Trophoblast cell (in vitro differentiated cells and primary cell): Measurements from ENCODE around the gene AIG1.

Experiments used
- DNase-seq, 2 donors: peaks; one replicate each; pipeline ENCODE4 v3.0.0-alpha.2; 2016
- H2AFZ ChIP-seq: 2 replicates; pipeline ENCODE4 v1.6.1; 2013; ENCODE audit warnings: low read length, moderate library complexity, mild to moderate bottlenecking; ENCODE audit not compliant: insufficient read depth, poor library complexity
- H2AK5ac ChIP-seq: 2 replicates; pipeline ENCODE4 v1.6.1; 2013; ENCODE audit warnings: mild to moderate bottlenecking, low read length
- H2BK120ac ChIP-seq: 2 replicates; pipeline ENCODE4 v1.6.1; 2013; ENCODE audit warnings: low read length, mild to moderate bottlenecking, moderate library complexity; ENCODE audit not compliant: insufficient read depth, poor library complexity
- H2BK12ac ChIP-seq: 2 replicates; pipeline ENCODE4 v1.6.1; 2013; ENCODE audit warnings: mild to moderate bottlenecking, low read length, moderate library complexity
- H2BK5ac ChIP-seq: 2 replicates; pipeline ENCODE4 v1.6.1; 2013; ENCODE audit warnings: low read length, low read depth, moderate library complexity, mild to moderate bottlenecking; ENCODE audit not compliant: poor library complexity
- H3K14ac ChIP-seq: 2 replicates; pipeline ENCODE4 v1.6.1; 2013; ENCODE audit warnings: mild to moderate bottlenecking, low read length
- H3K18ac ChIP-seq: 2 replicates; pipeline ENCODE4 v1.6.1; 2013; ENCODE audit warnings: mild to moderate bottlenecking, low read length
- H3K23ac ChIP-seq: 2 replicates; pipeline ENCODE4 v1.6.1; 2013; ENCODE audit warnings: low read length
- H3K27ac ChIP-seq: 2 replicates; pipeline ENCODE4 v1.5.1; 2013; ENCODE audit warnings: low read depth, mild to moderate bottlenecking, inconsistent platforms, low read length, moderate library complexity
- H3K27me3 ChIP-seq: 2 replicates; pipeline ENCODE4 v1.6.1; 2013; ENCODE audit warnings: inconsistent platforms, mild to moderate bottlenecking, low read length, moderate library complexity; ENCODE audit not compliant: insufficient read depth
- H3K36me3 ChIP-seq, 2 experiments: 1 replicate in 1 of 2; 2 replicates in 1 of 2; pipeline ENCODE4 v1.6.1; 2013; ENCODE audit warnings: low read length in 2 of 2, mild to moderate bottlenecking in 2 of 2, moderate library complexity in 1 of 2; ENCODE audit not compliant: insufficient read depth in 2 of 2, control insufficient read depth in 1 of 2
- H3K4ac ChIP-seq: 2 replicates; pipeline ENCODE4 v1.6.1; 2013; ENCODE audit warnings: low read depth, mild to moderate bottlenecking, low read length, moderate library complexity
- H3K4me1 ChIP-seq, 2 experiments: 1 replicate in 1 of 2; 2 replicates in 1 of 2; pipeline ENCODE4 v1.6.1; 2013; ENCODE audit warnings: low read length in 2 of 2, mild to moderate bottlenecking in 2 of 2, moderate library complexity in 1 of 2; ENCODE audit not compliant: insufficient read depth in 2 of 2, control insufficient read depth in 1 of 2
- H3K4me2 ChIP-seq: 2 replicates; pipeline ENCODE4 v1.6.1; 2013; ENCODE audit warnings: inconsistent platforms, mild to moderate bottlenecking, low read length, moderate library complexity
- H3K4me3 ChIP-seq: 2 replicates; pipeline ENCODE4 v1.5.1; 2013; ENCODE audit warnings: mild to moderate bottlenecking, low read depth, low read length, inconsistent platforms
- H3K79me1 ChIP-seq: one replicate; pipeline ENCODE4 v1.6.1; 2013; ENCODE audit warnings: low read length
- H3K79me2 ChIP-seq: 2 replicates; pipeline ENCODE4 v1.6.1; 2013; ENCODE audit warnings: low read length, mild to moderate bottlenecking; ENCODE audit not compliant: control insufficient read depth, insufficient read depth, poor library complexity
- H3K9ac ChIP-seq: 2 replicates; pipeline ENCODE4 v1.6.1; 2013; ENCODE audit warnings: mild to moderate bottlenecking, low read length
- H3K9me3 ChIP-seq: 2 replicates; pipeline ENCODE4 v1.6.1; 2013; ENCODE audit warnings: low read depth, mild to moderate bottlenecking, control low read depth, inconsistent platforms, low read length; ENCODE audit not compliant: insufficient read depth
- H4K12ac ChIP-seq: 2 replicates; pipeline ENCODE4 v1.6.1; 2013; ENCODE audit warnings: low read depth, mild to moderate bottlenecking, low read length, moderate library complexity
- H4K8ac ChIP-seq: 2 replicates; pipeline ENCODE4 v1.6.1; 2013; ENCODE audit warnings: low read depth, mild to moderate bottlenecking, low read length, moderate library complexity
- H4K91ac ChIP-seq: one replicate; pipeline ENCODE4 v1.6.1; 2013; ENCODE audit warnings: low read depth, mild to moderate bottlenecking, low read length, moderate library complexity
- WGBS: extraction: QIAGEN DNeasy Blood & Tissue Kit; methylation state at CpG from one replicate; pipeline ENCODE4 v1.1.7; 2013; ENCODE audit warnings: missing lambda C conversion rate; ENCODE audit not compliant: insufficient read length, insufficient coverage; ENCODE audit errors: extremely low coverage; 5-methylcytosine and 5-hydroxymethylcytosine counted together

AIG1 gene

GRCh38 chr6:143064271-143064670, 3.6 kb downstream of the AIG1 start:
- H2BK5ac ChIP-seq = peak overlapping the region; percentile 88
- WGBS = no CpG with 5 or more reads among the region's 1 CpG

DNA sequence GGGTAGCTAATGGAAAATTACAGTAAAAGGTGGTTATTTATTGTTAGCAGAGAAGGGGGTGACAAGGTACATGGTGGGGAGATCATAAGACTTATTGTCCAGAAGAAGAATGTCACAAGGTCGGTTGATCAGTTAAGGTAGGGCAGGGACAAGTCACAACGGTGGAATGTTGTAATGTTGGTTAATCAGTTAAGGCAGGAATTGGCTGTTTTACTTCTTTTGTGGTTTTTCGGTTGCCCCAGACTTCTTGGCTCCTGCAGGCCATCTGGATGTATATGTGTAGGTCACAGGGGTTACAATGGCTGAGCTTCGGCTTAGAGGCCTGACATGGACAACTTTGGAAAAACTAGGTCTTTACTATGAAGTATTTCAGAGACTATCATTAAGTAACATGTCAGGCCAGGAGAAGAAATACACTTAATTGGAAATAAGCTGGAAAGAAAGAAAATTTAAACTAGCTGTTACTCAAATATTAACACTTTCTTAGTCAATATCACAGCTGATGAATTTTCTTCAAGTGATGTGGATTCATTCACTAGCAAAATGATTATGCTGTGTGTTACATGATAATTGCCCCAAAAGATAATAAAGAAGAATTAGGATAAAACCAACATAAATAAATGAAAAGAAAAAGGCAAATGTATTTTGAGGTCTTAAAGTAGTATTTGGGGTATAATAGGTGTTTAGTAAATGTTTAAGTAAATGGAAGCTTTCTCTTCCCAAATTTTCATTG, 4.4 kb downstream of the AIG1 start:
- Histone ChIP-seq H4K12ac (no peak overlapping the region), H2BK120ac (peak overlapping the region; percentile 97), H3K4me1 (peaks cover 7 to 11% of the 10 kb centered on the region in 2 experiments), H3K79me1 (peaks cover 27% of the 10 kb centered on the region), H3K27me3 (no peaks in the 10 kb centered on the region), H2AK5ac (no peak overlapping the region), H3K4ac (no peak overlapping the region), H3K4me3 (no peak overlapping the region), H3K27ac (peak overlapping the region; percentile 90), H2BK12ac (peak overlapping the region; percentile 91), H2AFZ (no peak overlapping the region), H3K4me2 (peak overlapping the region; percentile 38), H3K14ac (peak overlapping the region; percentile 85), H3K9me3 (no peaks in the 10 kb centered on the region), H3K79me2 (peaks cover 12% of the 10 kb centered on the region), H2BK5ac (peak overlapping the region; percentile 99), H3K9ac (no peak overlapping the region), H3K23ac (no peak overlapping the region), H4K91ac (peak overlapping the region; percentile 77), H4K8ac (peak overlapping the region; percentile 70), H3K36me3 (peaks cover 0 to 2% of the 10 kb centered on the region in 2 experiments), H3K18ac (peak overlapping the region; percentile 71)
- peak; percentile 37 to 77 for DNase-seq
- no CpG with 5 or more reads among the region's 4 CpGs for WGBS

More at GRCh38 chr6:143064271-143064670, 3.6 kb downstream of the AIG1 start:
- H4K12ac ChIP-seq = no peak overlapping the region
- peaks cover 7 to 11% of the 10 kb centered on the region in 2 experiments for H3K4me1 ChIP-seq
- no peak overlapping the region for H3K4me3 ChIP-seq
- H4K91ac ChIP-seq = peak overlapping the region; percentile 90
- H3K79me1 ChIP-seq = peaks cover 28% of the 10 kb centered on the region
- H3K9ac ChIP-seq = no peak overlapping the region
- no peak overlapping the region for H2AK5ac ChIP-seq
- H3K9me3 ChIP-seq = no peaks in the 10 kb centered on the region
- peak overlapping the region; percentile 91 for H3K4ac ChIP-seq
- H4K8ac ChIP-seq = no peak overlapping the region
- no peaks in the 10 kb centered on the region for H3K27me3 ChIP-seq
- H3K23ac ChIP-seq = no peak overlapping the region
- peak overlapping the region; percentile 78 for H3K27ac ChIP-seq
- peak overlapping the region; percentile 92 for H2BK12ac ChIP-seq
- H2BK120ac ChIP-seq = peak overlapping the region; percentile 88
- H3K14ac ChIP-seq = peak overlapping the region; percentile 89
- peaks cover 13% of the 10 kb centered on the region for H3K79me2 ChIP-seq
- H3K18ac ChIP-seq = peak overlapping the region; percentile 51
- peaks cover 0 to 2% of the 10 kb centered on the region in 2 experiments for H3K36me3 ChIP-seq
- no peak for DNase-seq
- H2AFZ ChIP-seq = no peak overlapping the region
- no peak overlapping the region for H3K4me2 ChIP-seq

DNA sequence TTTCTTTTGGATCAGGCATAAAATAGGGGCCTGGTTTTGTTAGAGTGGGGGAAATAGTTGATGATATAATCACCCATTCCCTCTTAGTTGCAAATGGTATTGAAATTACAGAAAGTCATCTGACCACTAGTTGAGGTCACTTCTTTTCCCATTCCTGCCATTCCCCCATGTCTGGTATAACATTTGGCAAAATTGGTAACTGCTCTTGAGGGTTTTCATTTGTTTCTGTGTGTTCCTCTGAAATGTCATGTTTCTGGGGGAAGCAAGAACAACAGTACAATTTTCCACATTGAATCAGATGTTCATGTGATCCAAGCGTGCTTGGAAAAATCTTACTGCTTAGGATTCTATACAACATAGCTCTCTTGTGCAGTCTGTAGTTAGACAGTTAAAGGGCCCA, 7.3 kb downstream of the AIG1 start:
- no CpG with 5 or more reads among the region's 1 CpG for WGBS
- no peak overlapping the region for H3K18ac ChIP-seq
- peaks cover 2% of the 10 kb centered on the region for H3K79me2 ChIP-seq
- no peak overlapping the region for H3K9ac ChIP-seq
- no peak overlapping the region for H2BK120ac ChIP-seq
- H3K27ac ChIP-seq = no peak overlapping the region
- H3K79me1 ChIP-seq = peaks cover 16% of the 10 kb centered on the region
- H2BK5ac ChIP-seq = peak overlapping the region; percentile 36
- H3K4ac ChIP-seq = no peak overlapping the region
- H3K36me3 ChIP-seq = peaks cover 0 to 2% of the 10 kb centered on the region in 2 experiments
- H2AFZ ChIP-seq = no peak overlapping the region
- DNase-seq = no peak
- H3K4me3 ChIP-seq = no peak overlapping the region
- H3K9me3 ChIP-seq = no peaks in the 10 kb centered on the region
- H4K12ac ChIP-seq = no peak overlapping the region
- H2BK12ac ChIP-seq = no peak overlapping the region
- no peaks in the 10 kb centered on the region for H3K27me3 ChIP-seq
- H2AK5ac ChIP-seq = no peak overlapping the region
- no peak overlapping the region for H3K4me2 ChIP-seq
- H3K14ac ChIP-seq = no peak overlapping the region
- H4K91ac ChIP-seq = no peak overlapping the region
- peaks cover 5% of the 10 kb centered on the region in 2 experiments for H3K4me1 ChIP-seq
- H4K8ac ChIP-seq = no peak overlapping the region
- H3K23ac ChIP-seq = no peak overlapping the region

DNA sequence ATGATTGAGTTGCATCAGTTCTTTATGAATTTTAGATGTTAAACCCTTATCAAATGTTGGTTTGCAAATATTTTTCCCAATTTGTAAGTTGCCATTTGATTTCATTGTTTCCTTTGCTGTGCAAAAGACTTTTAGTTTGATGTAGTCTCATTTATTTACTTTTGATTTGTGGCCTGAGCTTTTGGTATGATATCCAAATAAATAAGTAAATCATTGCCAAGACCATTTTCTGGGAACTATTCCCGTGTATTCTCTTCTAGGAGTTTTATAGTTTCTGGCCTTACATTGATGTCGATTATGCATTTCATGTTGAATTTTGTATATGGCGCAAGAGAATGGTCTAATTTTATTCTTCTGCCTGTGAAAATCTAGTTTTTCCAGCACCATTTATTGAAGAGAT, 13.4 kb downstream of the AIG1 start:
- Histone ChIP-seq H2BK12ac (no peak overlapping the region), H3K4me2 (no peak overlapping the region), H3K4me1 (no peaks in the 10 kb centered on the region), H3K9me3 (no peaks in the 10 kb centered on the region), H3K14ac (no peak overlapping the region), H3K79me2 (no peaks in the 10 kb centered on the region), H3K9ac (no peak overlapping the region), H3K4me3 (no peak overlapping the region), H2AFZ (no peak overlapping the region), H2BK5ac (no peak overlapping the region), H2AK5ac (no peak overlapping the region), H3K79me1 (no peaks in the 10 kb centered on the region), H3K36me3 (no peaks in the 10 kb centered on the region), H3K27me3 (no peaks in the 10 kb centered on the region), H3K18ac (no peak overlapping the region), H3K4ac (no peak overlapping the region), H4K8ac (no peak overlapping the region), H3K27ac (no peak overlapping the region), H4K12ac (no peak overlapping the region), H2BK120ac (no peak overlapping the region), H3K23ac (no peak overlapping the region), H4K91ac (no peak overlapping the region)
- no CpG with 5 or more reads among the region's 3 CpGs for WGBS
- no peak for DNase-seq
